GM12878 (cell line): ENCODE results near the gene LPIN1.

Experiments
- CTCF ChIP-seq, 3 experiments: IDR thresholded peaks in 2 of 3; conservative IDR thresholded peaks in 1 of 3; 2 replicates each; pipeline ENCODE4 v1.5.1; 2011; ENCODE audit warnings: low read depth in 3 of 3, low read length in 3 of 3, mild to moderate bottlenecking in 3 of 3, control low read depth in 2 of 3, moderate library complexity in 2 of 3, inconsistent platforms in 1 of 3, mixed read lengths in 1 of 3; ENCODE audit not compliant: control insufficient read depth in 2 of 3, insufficient read depth in 1 of 3; ENCODE audit errors: extremely low read depth in 1 of 3
- IRF4 ChIP-seq: IDR thresholded peaks from 2 replicates; pipeline ENCODE4 v1.6.1; 2011; ENCODE audit warnings: low read depth, low read length
- POLR2A ChIP-seq: IDR thresholded peaks from 2 replicates; pipeline ENCODE4 v1.6.1; 2011; ENCODE audit warnings: low read depth, mild to moderate bottlenecking, low read length
- ZNF384 ChIP-seq: IDR thresholded peaks from 2 replicates; pipeline ENCODE4 v1.6.1; 2012; ENCODE audit warnings: low read depth, mild to moderate bottlenecking, low read length, improper control_type of control experiment, borderline replicate concordance

GRCh38 chr2:11855064-11855760, 108.8 kb downstream of the LPIN1 start:
- TF ChIP-seq CTCF (IDR thresholded peaks at IDR 0.05 in 2 of 3, conservative IDR thresholded peaks at IDR 0.05 in 1 of 3; ENCODE audit: control insufficient read depth in 2 of 3, extremely low read depth in 1 of 3, insufficient read depth in 1 of 3, low read depth in 3 of 3, low read length in 3 of 3) (no peak), ZNF384 (no peak), IRF4 (no peak), POLR2A (no peak)
